GM10847 (cell line): ENCODE measurements around the gene DMXL2.

Experiments used
- POLR2A ChIP-seq: IDR thresholded peaks from 2 replicates; pipeline ENCODE4 v1.6.1; 2011; ENCODE audit not compliant: insufficient read length; ENCODE audit errors: extremely low read depth

DMXL2 gene

DNA sequence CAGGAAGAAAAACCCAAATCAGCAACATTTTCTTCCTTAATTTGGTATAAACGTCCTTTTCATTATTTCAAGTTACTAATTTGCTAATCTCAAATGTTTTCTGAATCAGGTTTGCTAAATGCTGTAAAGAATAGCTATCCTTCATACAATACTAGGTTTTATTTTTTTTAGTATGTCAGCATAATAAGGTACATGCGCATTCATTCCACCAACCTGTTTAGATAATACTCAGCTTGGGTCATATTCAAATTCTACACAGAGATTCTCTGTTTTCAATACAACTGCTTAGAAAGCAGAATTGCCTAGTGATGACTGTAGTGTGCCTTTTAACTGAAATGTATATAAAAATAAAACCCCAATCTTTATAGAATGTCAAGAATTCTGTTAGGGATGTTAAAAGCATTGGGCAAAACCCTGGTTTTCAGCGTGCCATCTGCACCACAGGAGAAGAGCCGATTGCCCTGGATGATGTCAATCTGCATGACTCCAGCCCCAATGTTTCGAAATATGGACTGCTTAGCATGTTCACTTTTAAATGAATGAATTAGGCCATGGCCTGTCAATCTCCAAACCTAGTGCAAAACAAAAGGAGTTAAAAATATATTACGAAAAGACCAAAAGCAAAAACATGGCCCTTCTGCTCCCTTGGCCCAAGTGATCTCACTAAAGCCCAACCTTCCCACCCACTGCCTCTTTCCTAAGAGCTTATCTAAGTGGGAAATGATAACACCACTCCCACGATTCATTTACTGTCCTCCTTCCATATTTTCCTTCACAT, 173.8 kb downstream of the DMXL2 start:
- no peak for TF ChIP-seq POLR2A

DNA sequence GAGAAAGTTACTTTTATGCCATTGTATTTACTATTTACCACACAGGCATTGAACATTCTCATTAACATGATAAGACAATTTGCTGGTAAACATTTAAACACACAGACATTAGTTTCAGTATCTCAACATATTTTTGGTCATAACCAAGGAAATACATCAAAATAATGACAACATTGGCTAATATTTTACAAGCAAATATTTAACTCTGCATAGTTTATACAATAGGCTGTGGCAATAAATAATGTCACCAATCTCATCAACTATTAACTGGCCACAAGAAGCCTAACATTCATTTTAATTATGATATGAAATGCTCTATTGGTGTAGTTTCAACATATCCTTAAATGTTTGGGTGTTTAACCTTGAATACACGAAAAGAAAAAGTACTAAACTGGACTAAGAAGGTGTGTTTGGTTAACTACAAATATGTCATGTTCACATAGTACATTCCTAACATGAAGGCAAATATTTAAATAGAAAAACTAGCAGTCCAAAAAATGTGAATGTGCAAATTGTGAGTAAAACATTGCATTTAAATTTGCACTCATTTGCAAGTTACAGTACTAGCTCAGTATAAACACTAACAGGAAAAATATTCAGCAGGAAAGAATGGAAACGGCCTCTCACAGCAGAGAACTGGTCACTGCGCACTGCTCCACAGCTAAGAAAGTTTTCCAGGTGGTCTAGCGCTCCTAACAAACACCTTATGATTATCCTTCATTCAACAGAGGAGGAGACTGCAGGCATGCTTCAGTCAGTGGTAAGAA, 174.5 kb downstream of the DMXL2 start:
- TF ChIP-seq POLR2A = no peak

DNA sequence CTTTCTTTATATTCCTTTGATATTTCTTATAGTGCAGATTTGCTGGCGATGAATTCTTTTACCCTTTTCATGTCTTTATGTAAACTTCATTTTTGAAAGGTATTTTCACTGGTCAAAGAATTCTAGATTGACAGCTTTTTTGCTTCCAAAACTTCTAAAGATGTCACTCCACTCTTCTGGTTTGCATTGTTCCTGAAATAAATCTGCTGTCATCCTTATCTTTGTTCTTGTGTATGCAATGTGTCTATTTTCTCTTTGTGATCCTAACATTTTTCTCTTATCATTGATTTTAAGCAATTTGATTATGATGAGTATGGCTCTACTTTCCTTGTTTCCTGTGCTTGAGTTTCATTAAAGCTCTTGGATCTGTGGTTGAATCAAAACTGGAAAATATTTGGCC, 177.8 kb downstream of the DMXL2 start:
- TF ChIP-seq POLR2A = no peak

DNA sequence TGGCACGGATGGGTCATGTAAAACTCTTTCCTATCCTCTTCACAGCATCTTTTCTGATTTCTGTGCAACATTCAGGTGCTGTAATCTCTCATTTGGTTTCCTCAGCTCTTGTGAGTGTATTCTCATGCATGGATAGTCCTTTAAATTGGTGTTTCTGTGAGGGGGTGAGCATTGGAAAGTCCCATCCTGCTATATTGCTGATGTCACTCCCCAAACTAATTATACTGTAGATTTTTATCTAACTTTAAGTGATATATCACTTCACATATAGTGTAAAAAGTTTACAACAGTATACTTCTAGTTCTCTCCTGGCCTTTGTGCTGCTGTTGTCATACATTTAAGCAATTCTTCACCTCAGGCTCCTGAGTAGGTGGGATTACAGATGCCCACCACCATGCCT, 178.5 kb downstream of the DMXL2 start:
- TF ChIP-seq POLR2A = no peak

DNA sequence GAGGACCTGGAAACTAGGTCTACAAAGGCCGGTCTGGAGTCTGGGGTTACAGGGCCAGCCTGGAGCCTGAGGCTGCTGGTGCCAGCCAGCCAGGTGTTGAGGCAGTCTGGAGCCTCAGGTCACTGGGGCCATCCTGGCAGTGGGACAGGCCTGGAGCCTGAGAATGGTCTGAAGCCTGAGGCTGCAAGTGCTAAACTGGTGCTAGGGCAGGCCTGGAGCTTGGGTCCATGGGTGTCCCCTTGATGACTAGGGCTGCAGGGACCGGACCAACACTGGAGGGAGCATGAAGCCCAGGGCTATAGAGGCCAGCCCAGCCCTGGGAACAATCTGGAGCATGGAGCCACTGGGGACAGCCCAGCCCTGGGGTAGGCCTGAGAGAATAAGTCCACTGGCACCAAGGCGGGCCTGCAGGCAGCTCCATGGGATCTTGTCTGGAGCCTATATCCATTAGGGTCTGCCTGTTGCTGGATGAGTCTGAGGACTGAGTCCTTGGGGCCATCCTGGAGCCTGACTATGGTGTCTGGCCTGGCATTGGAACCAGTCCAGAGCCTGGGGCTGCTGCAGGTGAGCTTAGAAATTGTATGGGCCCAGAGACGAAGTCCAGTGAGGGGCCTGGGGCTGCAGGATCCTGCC, 179.2 kb downstream of the DMXL2 start:
- TF ChIP-seq POLR2A = no peak

DNA sequence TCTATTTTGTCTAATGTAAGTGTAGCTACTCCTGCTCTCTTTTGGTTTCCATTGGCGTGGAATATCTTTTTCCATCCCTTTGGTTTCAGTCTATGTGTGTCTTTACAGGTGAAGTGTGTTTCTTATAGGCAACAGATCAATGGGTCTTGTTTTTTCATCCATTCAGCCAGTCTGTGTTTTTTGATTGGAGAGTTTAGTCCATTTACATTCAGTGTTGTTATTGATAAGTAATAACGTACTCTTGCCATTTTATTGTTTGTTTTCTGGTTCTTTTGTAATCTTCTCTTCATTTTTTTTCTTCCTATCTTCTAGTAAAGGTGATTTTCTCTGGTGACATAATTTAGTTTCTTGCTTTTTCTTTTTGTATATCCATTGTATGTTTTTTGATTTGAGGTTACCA, 184.0 kb downstream of the DMXL2 start:
- TF ChIP-seq POLR2A = no peak

DNA sequence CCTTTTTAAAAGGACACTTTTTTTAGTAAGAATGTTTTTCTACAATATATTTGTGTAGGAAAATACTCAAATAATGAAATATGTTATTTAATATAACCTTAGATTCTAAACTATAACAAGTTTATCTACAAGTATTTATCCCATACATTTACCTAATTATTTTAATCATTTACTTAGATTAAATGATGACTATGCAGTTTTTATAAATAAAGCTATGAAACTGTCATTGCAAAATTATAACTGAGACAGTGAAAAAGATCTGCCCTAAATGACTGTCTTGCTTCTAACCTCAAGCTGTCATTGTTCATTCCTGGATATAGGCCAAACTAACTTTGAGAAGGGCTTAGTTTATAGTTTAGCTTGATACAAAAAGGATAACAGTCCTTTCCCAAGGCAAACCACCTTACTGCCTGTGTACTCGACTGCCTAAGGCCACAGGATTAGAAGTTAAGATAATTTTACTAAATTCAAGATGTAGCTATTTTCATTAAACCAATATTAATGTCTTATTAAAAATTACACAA, 197.0 kb downstream of the DMXL2 start:
- no peak for TF ChIP-seq POLR2A

DNA sequence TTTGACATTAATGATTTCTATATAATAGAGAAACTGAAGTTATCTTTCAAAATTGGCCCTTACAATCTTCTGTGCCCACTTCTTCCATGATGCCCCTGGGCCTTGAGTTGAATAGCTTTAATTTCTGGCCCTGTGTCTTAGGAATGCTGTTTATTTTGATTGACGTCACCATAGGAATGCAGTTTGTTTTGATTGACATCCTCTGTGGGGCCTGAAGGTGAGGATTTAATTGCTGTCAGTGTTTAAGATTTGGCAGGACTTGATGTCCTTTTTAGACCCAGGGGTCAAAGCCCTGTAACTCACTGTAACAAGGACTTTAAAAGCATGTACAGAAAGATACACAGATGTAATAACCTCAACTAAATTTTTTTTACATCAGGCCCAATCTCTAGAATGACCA, 197.8 kb downstream of the DMXL2 start:
- TF ChIP-seq POLR2A = no peak

DNA sequence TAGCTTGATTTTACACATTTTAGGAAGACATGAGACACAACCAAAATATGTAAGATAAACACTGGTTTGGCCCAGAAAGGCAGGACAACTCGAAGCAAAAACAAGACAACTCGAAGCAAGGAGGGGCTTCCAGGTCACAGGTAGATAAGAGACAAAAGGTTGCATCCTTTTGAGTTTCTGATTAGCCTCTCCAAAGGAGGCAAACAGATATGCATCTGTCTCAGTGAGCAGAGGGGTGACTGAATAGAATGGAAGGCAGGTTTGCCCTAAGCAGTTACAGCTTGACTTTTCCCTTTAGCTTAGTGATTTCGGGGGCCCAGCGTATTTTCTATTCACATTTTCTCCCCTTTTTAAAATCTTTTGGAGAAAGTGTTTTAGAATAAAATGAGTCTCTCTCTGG, 206.4 kb downstream of the DMXL2 start:
- TF ChIP-seq POLR2A = no peak

DNA sequence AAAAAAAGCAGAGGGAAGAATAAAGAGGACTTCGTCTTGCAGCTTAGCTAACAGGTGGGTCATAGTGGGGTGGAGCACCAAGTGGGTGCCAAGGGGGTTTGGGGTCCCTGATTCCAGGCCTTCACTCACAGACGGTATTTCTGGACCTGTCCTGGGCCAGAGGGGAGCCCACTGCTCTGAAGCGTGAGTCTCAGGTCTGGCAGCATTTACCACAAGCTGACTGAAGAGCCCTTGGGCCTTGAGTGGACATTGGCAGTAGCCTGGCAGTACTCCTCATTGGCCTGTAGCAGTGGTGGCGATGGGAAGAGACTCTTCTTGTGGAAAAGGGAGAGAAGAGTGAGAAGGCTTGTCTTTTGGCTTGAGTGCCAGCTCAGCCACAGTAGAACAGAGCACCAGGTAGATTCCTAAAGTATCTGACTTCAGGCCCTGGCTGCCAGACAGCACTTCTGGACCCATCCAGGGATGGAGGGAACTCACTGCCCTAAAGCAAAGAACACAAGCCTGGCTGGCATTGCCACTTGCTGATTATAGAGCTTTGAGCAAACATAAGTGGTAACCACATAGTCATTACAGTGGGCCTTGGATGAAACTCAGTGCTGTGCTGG, 208.2 kb downstream of the DMXL2 start:
- no peak for TF ChIP-seq POLR2A

DNA sequence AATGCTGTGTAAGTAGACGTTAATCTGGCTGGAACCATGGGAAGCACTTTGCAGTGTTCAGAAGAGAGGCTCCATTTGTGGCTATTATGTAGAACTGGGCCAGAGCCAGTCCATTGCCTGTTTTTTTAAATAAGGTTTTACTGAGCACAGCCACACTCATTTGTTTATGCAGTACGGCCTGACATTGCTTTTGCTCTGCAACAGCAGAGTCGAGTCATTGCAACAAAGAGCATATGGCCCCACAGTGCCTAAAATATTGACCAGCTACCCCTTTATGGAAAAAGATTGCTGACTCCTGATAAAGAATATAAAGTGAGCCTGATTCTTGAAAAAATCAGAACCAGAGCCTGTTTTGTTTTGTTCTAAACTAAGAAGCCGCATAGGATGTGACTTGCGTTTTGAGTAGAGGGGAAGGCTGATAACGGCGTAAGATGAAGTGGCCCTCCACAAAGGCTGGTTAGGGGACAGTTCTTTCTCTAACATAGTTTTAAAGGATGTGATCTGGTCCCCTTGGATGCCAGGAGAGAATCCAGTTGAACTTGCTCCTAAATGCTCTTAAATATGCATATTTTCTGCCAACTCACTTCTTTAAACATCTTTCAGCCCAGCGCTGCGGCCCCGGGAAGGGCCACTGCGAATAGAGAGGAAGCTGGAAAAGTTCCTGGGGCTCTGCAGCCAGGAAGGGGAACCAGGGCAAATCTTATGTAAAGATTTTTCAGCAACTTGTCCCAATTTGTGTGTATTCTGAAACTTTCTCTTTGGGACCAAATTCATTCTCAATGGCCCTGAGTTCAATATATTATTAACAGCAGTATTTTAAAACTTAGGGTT, 216.7 kb downstream of the DMXL2 start:
- TF ChIP-seq POLR2A = no peak

DNA sequence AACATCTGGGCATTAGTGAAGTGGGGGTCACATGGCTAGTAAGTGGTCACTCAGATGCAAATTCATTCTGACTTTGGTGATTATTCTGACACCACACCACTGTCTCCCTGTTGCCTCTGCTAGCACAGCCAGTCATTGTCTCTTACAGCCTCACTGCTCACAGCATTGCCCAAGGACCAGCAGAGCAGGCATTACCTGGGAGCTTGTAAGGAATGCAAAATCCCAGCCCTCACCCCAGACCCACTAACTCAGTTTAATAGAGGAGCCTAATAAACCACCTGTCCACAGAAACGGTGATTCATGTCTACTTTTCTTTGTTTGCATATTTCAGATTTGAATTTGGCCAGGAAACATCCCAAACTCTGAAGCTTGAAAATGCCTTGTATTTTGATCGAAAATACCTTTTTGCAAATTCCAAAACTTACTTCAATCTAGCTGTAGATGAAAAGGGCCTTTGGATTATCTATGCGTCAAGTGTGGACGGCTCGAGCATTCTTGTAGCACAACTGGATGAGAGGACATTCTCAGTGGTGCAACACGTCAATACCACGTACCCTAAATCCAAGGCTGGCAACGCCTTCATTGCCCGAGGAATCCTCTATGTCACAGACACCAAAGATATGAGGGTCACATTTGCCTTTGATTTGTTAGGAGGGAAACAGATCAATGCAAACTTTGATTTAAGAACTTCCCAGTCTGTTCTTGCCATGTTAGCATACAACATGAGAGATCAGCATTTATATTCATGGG, 218.4 kb downstream of the DMXL2 start:
- TF ChIP-seq POLR2A = no peak

DNA sequence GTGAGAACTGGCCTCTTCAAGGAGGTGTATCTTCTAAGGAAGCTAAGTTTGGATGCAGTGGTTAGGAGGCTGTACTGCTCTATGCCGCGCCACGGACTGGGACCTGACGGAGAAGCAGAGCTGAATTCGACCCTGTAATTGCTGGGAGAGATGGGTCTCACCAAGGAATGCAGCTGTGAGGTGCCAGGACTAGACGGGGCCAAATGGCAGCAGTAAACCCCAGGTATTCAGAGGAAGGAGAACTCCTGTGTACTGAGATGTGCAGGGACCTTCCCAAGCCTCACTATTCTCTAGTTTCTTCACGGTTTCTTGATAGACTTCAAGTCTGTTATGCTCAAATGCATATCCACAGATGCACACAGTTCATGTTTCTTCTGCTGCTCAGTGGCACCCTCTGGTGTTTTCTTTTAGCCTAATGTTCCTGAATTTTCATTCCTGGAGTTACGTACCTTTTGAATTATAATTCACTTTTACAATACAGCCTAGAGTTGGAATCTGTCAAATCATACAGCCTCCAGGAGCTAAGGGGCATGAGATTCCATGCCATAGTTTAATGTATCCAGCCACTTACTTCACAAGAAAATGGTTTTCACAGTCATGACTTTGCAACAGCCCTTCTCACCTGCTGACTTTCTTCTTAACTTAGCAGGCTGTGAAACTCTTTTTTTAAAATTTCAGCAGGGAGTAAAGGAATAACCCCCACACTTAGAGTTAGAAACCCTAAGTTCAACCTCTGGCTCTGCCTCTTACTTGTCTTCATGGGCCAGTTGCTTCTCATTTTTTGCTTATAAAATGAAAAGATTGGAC, 219.3 kb downstream of the DMXL2 start:
- TF ChIP-seq POLR2A = no peak

DNA sequence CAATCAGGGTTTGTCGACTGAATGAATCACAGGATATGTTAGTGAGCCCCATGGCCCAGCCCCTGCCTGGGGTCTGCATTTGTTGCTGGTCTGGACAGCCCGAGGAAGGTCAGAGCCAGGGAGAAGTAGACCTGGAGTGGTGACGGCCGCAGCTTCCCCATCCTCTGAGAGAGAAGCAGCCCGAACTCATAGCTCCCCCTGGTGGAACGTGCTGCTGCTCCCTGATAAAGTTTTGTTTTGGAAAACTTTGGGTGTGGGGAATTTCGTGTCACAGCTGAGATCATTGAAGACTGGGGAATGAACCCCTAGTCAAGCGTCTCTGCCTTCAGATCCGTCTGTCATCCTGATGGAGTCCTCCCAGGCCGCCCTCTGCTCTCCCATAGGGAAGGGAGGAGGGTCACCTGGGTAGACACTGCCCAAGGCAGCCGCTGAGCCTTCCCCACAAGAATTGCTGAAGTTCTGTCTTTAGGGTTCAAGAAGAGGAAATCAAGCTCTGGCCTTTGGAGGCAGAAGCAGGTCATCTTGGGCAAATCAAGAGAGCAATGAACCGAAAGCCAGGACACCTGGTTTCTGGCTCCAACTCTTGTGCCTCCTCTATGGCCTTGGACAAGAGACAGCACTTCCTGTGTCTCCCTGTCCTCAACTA, 220.6 kb downstream of the DMXL2 start:
- TF ChIP-seq POLR2A = no peak
